ENCODE measurements around the gene NOP9. TPM values are rescaled to one million over a fixed set of nuclear protein-coding genes. Genes with fewer than 3 reads are reported as not detected.

NOP9 gene
- total RNA-seq, 2 experiments from 2014 or later, result 25.9 to 27.5 TPM

- ChIA-PET CTCF (interaction anchor here (0.6 to 1.0 kb wide), 2 partner anchors 18 to 44 kb away, joined by 3 read pairs; partner anchors contain the start of gene CIDEB), POLR2A (interaction anchor here (1.3 kb wide), 1 partner anchor 47 kb away, joined by 7 read pairs; the partner anchor contains the start of gene TINF2)
- no peak for TF ChIP-seq CTCF (IDR thresholded peaks at IDR 0.05)
- peaks cover 41% of the 10 kb centered on the region for H3K36me3 ChIP-seq (ENCODE audit: insufficient read depth, low read length)
- H3K4me3 ChIP-seq (ENCODE audit: low read length), result no peak overlapping the region
- no peaks in the 10 kb centered on the region for H3K9me3 ChIP-seq (ENCODE audit: control insufficient read depth in 1 of 2, insufficient read depth in 1 of 2, low read length in 2 of 2)
- Mint-ChIP-seq H3K9me3 (no peaks in the 10 kb centered on the region), H3K4me3 (no peak overlapping the region), H3K27ac (no peak overlapping the region), H3K4me1 (ENCODE audit: low read depth) (no peaks in the 10 kb centered on the region), H3K36me3 (ENCODE audit: low read depth) (peaks cover 46% of the 10 kb centered on the region), H3K27me3 (no peaks in the 10 kb centered on the region)
- peaks cover 5% of the 10 kb centered on the region for H3K4me1 ChIP-seq (ENCODE audit: insufficient read depth, low read length)
- intact Hi-C loops (cut with DNase I, micrococcal nuclease), result loop anchor here in 1 of 2 experiments (10.0 kb wide), 1 partner anchor 315 kb away; no protein-coding TSS in a partner anchor
- H3K27ac ChIP-seq (ENCODE audit: low read depth in 1 of 2, low read length in 2 of 2), result no peak overlapping the region
- DNase-seq (peak in 1 of 14 experiments; percentile 41), ATAC-seq (ENCODE audit: poor library complexity) (peak; percentile 39)
- no peaks in the 10 kb centered on the region for H3K27me3 ChIP-seq (ENCODE audit: control insufficient read depth in 1 of 2, insufficient read depth in 2 of 2, low read length in 2 of 2)
Observed at GRCh38 chr14:24289649-24290280, 9.9 kb upstream of the NOP9 start.

- intact Hi-C loops (cut with DNase I, micrococcal nuclease), result loop anchor here in 1 of 2 experiments (10.0 kb wide), 1 partner anchor 316 kb away; no protein-coding TSS in a partner anchor
- peaks cover 53% of the 10 kb centered on the region for H3K36me3 Mint-ChIP-seq (ENCODE audit: low read depth)
- peaks cover 49% of the 10 kb centered on the region for H3K36me3 ChIP-seq (ENCODE audit: insufficient read depth, low read length)
- H3K27ac Mint-ChIP-seq, result no peak overlapping the region
- H3K27ac ChIP-seq (ENCODE audit: low read depth in 1 of 2, low read length in 2 of 2), result no peak overlapping the region
- no peak overlapping the region for H3K4me3 Mint-ChIP-seq
- CTCF ChIA-PET, result interaction anchor here (1.0 kb wide), 1 partner anchor 17 kb away, joined by 3 read pairs; the partner anchor contains the start of gene CIDEB
- no peaks in the 10 kb centered on the region for H3K9me3 ChIP-seq (ENCODE audit: control insufficient read depth in 1 of 2, insufficient read depth in 1 of 2, low read length in 2 of 2)
- DNase-seq (no peak), ATAC-seq (ENCODE audit: poor library complexity) (no peak)
- H3K4me3 ChIP-seq (ENCODE audit: low read length), result no peak overlapping the region
- TF ChIP-seq CTCF (IDR thresholded peaks at IDR 0.05), result no peak
- H3K4me1 ChIP-seq (ENCODE audit: insufficient read depth, low read length), result peaks cover 5% of the 10 kb centered on the region
- no peaks in the 10 kb centered on the region for H3K9me3 Mint-ChIP-seq
- H3K27me3 Mint-ChIP-seq, result no peaks in the 10 kb centered on the region
- H3K27me3 ChIP-seq (ENCODE audit: control insufficient read depth in 1 of 2, insufficient read depth in 2 of 2, low read length in 2 of 2), result no peaks in the 10 kb centered on the region
- peaks cover 1% of the 10 kb centered on the region for H3K4me1 Mint-ChIP-seq (ENCODE audit: low read depth)
- POLR2A ChIA-PET, result interaction anchor here (1.3 kb wide), 1 partner anchor 48 kb away, joined by 7 read pairs; the partner anchor contains the start of gene TINF2
Observed at GRCh38 chr14:24290746-24291145, 8.9 kb upstream of the NOP9 start.

- peaks cover 9% of the 10 kb centered on the region for H3K4me1 ChIP-seq (ENCODE audit: insufficient read depth, low read length)
- Mint-ChIP-seq H3K9me3 (no peaks in the 10 kb centered on the region), H3K27ac (no peak overlapping the region), H3K4me3 (no peak overlapping the region), H3K36me3 (ENCODE audit: low read depth) (peaks cover 62% of the 10 kb centered on the region), H3K27me3 (no peaks in the 10 kb centered on the region), H3K4me1 (ENCODE audit: low read depth) (peaks cover 9% of the 10 kb centered on the region)
- H3K27ac ChIP-seq (ENCODE audit: low read depth in 1 of 2, low read length in 2 of 2), result no peak overlapping the region
- no peaks in the 10 kb centered on the region for H3K9me3 ChIP-seq (ENCODE audit: control insufficient read depth in 1 of 2, insufficient read depth in 1 of 2, low read length in 2 of 2)
- no peak for TF ChIP-seq CTCF (IDR thresholded peaks at IDR 0.05)
- ChIA-PET POLR2A (no interaction called here), CTCF (interaction anchor here (1.0 kb wide), 1 partner anchor 21 kb away, joined by 3 read pairs; the partner anchor contains the start of gene RABGGTA)
- no peak for DNase-seq
- H3K27me3 ChIP-seq (ENCODE audit: control insufficient read depth in 1 of 2, insufficient read depth in 2 of 2, low read length in 2 of 2), result no peaks in the 10 kb centered on the region
- peaks cover 57% of the 10 kb centered on the region for H3K36me3 ChIP-seq (ENCODE audit: insufficient read depth, low read length)
- H3K4me3 ChIP-seq (ENCODE audit: low read length), result no peak overlapping the region
- intact Hi-C loops (cut with DNase I, micrococcal nuclease), result loop anchor here in 1 of 2 experiments (10.0 kb wide), 1 partner anchor 317 kb away; no protein-coding TSS in a partner anchor
- no peak for ATAC-seq (ENCODE audit: poor library complexity)
Observed at GRCh38 chr14:24291446-24292117, 8.1 kb upstream of the NOP9 start.
